CD14-positive monocyte (primary cell): Measurements from ENCODE around the gene NEDD4L. TPM values are rescaled to one million over a fixed set of nuclear protein-coding genes. Genes with fewer than 3 reads are reported as not detected.

Experiments
- DNase-seq, 3 donors: peaks; one replicate each; pipeline ENCODE4 v3.0.0-alpha.2; 2011 to 2022
- H2AFZ ChIP-seq: 2 replicates; pipeline ENCODE4 v1.6.0; 2012; ENCODE audit warnings: mild to moderate bottlenecking, low read depth, low read length, inconsistent platforms; ENCODE audit not compliant: insufficient read depth, poor library complexity, severe bottlenecking
- H3K27ac ChIP-seq, 2 donors: 1 replicate in 1 of 2; 2 replicates in 1 of 2; pipeline ENCODE4 v1.5.1; 2012 to 2013; ENCODE audit warnings: low read length in 2 of 2, control low read depth in 1 of 2, inconsistent platforms in 1 of 2, low read depth in 1 of 2, mild to moderate bottlenecking in 1 of 2
- H3K27me3 ChIP-seq, 2 donors: one replicate each; pipeline versions ENCODE4 v1.6.0 to v1.6.1; 2011 to 2013; ENCODE audit warnings: low read length in 2 of 2; ENCODE audit not compliant: control insufficient read depth in 2 of 2, insufficient read depth in 2 of 2
- H3K36me3 ChIP-seq, 2 donors: replicated peaks in 1 of 2; 1 replicate in 1 of 2; 2 replicates in 1 of 2; pipeline versions ENCODE4 v1.5.1 to v1.6.1; 2012 to 2013; ENCODE audit warnings: low read length in 2 of 2, control low read depth in 1 of 2, inconsistent platforms in 1 of 2, mild to moderate bottlenecking in 1 of 2; ENCODE audit not compliant: insufficient read depth in 2 of 2, control insufficient read depth in 1 of 2
- H3K4me1 ChIP-seq, 2 donors: 1 replicate in 1 of 2; 2 replicates in 1 of 2; pipeline versions ENCODE4 v1.5.1 to v1.6.1; 2012 to 2013; ENCODE audit warnings: low read length in 2 of 2, control low read depth in 1 of 2, inconsistent platforms in 1 of 2, mild to moderate bottlenecking in 1 of 2, moderate library complexity in 1 of 2; ENCODE audit not compliant: insufficient read depth in 2 of 2, control insufficient read depth in 1 of 2
- H3K4me2 ChIP-seq: replicated peaks from 2 replicates; pipeline ENCODE3; 2012; ENCODE audit warnings: low read length, moderate library complexity, mild to moderate bottlenecking; ENCODE audit not compliant: poor library complexity, severe bottlenecking; ENCODE audit errors: extremely low read depth
- H3K4me3 ChIP-seq, 3 experiments: fragments of 200-600 bp in 1 of 3; sonication (generic) in 1 of 3; replicated peaks in 1 of 3; 1 replicate in 2 of 3; 2 replicates in 1 of 3; pipeline ENCODE4 v1.5.1; 2011 to 2013; ENCODE audit warnings: low read length in 3 of 3, mild to moderate bottlenecking in 3 of 3, control low read depth in 2 of 3, low read depth in 2 of 3, inconsistent platforms in 1 of 3, moderate library complexity in 1 of 3
- H3K79me2 ChIP-seq: 2 replicates; pipeline ENCODE4 v1.6.0; 2012; ENCODE audit warnings: mild to moderate bottlenecking, control low read depth, inconsistent platforms, low read length, moderate library complexity; ENCODE audit not compliant: insufficient read depth
- H3K9ac ChIP-seq: 2 replicates; pipeline ENCODE4 v1.6.0; 2017; ENCODE audit warnings: low read length, mild to moderate bottlenecking; ENCODE audit not compliant: insufficient read depth, poor library complexity, severe bottlenecking
- H3K9me3 ChIP-seq, 2 donors: replicated peaks in 1 of 2; 1 replicate in 1 of 2; 2 replicates in 1 of 2; pipeline versions ENCODE4 v1.5.1 to v1.6.1; 2012 to 2013; ENCODE audit warnings: low read length in 2 of 2, control low read depth in 1 of 2; ENCODE audit not compliant: control insufficient read depth in 1 of 2, insufficient read depth in 1 of 2
- H4K20me1 ChIP-seq: 2 replicates; pipeline ENCODE4 v1.6.0; 2012; ENCODE audit warnings: mild to moderate bottlenecking, low read length, control low read depth, moderate library complexity; ENCODE audit not compliant: insufficient read depth
- H3K27ac Mint-ChIP-seq, 7 donors: one replicate each; pipeline ENCODE4 v1.8.0; 2020; ENCODE audit warnings: mild to moderate bottlenecking in 7 of 7, mixed read lengths in 7 of 7, moderate library complexity in 6 of 7, inconsistent platforms in 2 of 7
- H3K27me3 Mint-ChIP-seq, 3 donors: one replicate each; pipeline ENCODE4 v1.8.0; 2021 to 2022; ENCODE audit warnings: low read depth in 3 of 3, mild to moderate bottlenecking in 3 of 3, mixed read lengths in 3 of 3, moderate library complexity in 3 of 3, inconsistent platforms in 1 of 3
- H3K36me3 Mint-ChIP-seq, 2 donors: one replicate each; pipeline ENCODE4 v1.8.0; 2020; ENCODE audit warnings: mixed read lengths in 2 of 2, inconsistent platforms in 1 of 2, mild to moderate bottlenecking in 1 of 2
- H3K4me1 Mint-ChIP-seq: one replicate; pipeline ENCODE4 v1.8.0; 2020; ENCODE audit warnings: mild to moderate bottlenecking, mixed read lengths
- H3K4me3 Mint-ChIP-seq, 2 donors: one replicate each; pipeline ENCODE4 v1.8.0; 2020; ENCODE audit warnings: mild to moderate bottlenecking in 2 of 2, mixed read lengths in 2 of 2, moderate library complexity in 1 of 2
- H3K9me3 Mint-ChIP-seq, 7 donors: one replicate each; pipeline ENCODE4 v1.8.0; 2020 to 2022; ENCODE audit warnings: mixed read lengths in 7 of 7, mild to moderate bottlenecking in 6 of 7, moderate library complexity in 6 of 7, inconsistent platforms in 2 of 7
- CTCF ChIP-seq: fragments of 200-600 bp; IDR thresholded peaks from one replicate; pipeline ENCODE4 v1.8.0; 2022; ENCODE audit warnings: antibody characterized with exemption, mild to moderate bottlenecking
- WGBS: methylation state at CpG from one replicate; pipeline ENCODE4 v1.1.5; 2013; ENCODE audit warnings: missing lambda C conversion rate; ENCODE audit not compliant: insufficient coverage; 5-methylcytosine and 5-hydroxymethylcytosine counted together
- intact Hi-C, 2 donors: fragments of 100-400 bp; cut with micrococcal nuclease; formaldehyde crosslinking; loops; one replicate each; pipeline versions ENCODE4 v1.15.0 to v1.15.1; 2023
- polyA plus RNA-seq, 3 donors: library from polyadenylated mRNA; depleted of rRNA in 1 of 3; unstranded in 2 of 3; stranded (reverse) in 1 of 3; fragments of 300-500 nt in 2 of 3; fragments of >200 nt in 1 of 3; fragmentation: Illumina TruSeq in 2 of 3; gene quantifications; 1 replicate in 2 of 3; 2 replicates in 1 of 3; pipeline ENCODE4 v1.2.3, GENCODE V29; 2012 to 2021

NEDD4L gene
- polyA plus RNA-seq, 3 donors = 2.5 to 5.2 (median 4.5) TPM

- Histone ChIP-seq H3K9me3 (no peaks in the 10 kb centered on the region), H4K20me1 (no peaks in the 10 kb centered on the region), H3K27me3 (no peaks in the 10 kb centered on the region), H3K4me1 (no peaks in the 10 kb centered on the region), H3K4me3 (no peak overlapping the region), H3K9ac (no peak overlapping the region), H3K27ac (no peak overlapping the region), H3K36me3 (no peaks in the 10 kb centered on the region), H2AFZ (no peak overlapping the region), H3K79me2 (no peaks in the 10 kb centered on the region), H3K4me2 (no peak overlapping the region)
- Mint-ChIP-seq H3K4me3 (no peak overlapping the region), H3K4me1 (no peaks in the 10 kb centered on the region), H3K36me3 (no peaks in the 10 kb centered on the region), H3K27ac (no peak overlapping the region), H3K9me3 (no peaks in the 10 kb centered on the region), H3K27me3 (peaks cover 2 to 9% (median 2%) of the 10 kb centered on the region in 3 donors)
- WGBS = 100% methylated on average over 1 of the region's 8 CpGs
- TF ChIP-seq CTCF = no peak
- DNase-seq = no peak
- intact Hi-C loops = no loop called here
These were observed 134.5 kb downstream of the NEDD4L start for GRCh38 chr18:58178511-58178910.

- 93% methylated on average over 16 of the region's 16 CpGs for WGBS
- no peak for TF ChIP-seq CTCF
- no peaks in the 10 kb centered on the region for H3K4me1 Mint-ChIP-seq
These were observed 136.1 kb downstream of the NEDD4L start for GRCh38 chr18:58180172-58180571.

More at GRCh38 chr18:58180172-58180571, 136.1 kb downstream of the NEDD4L start:
- no peaks in the 10 kb centered on the region for H3K79me2 ChIP-seq
- Mint-ChIP-seq H3K36me3 (no peaks in the 10 kb centered on the region), H3K9me3 (no peaks in the 10 kb centered on the region), H3K27ac (no peak overlapping the region), H3K4me3 (no peak overlapping the region), H3K27me3 (peaks cover 0 to 12% (median 2%) of the 10 kb centered on the region in 3 donors)
- intact Hi-C loops = no loop called here
- H3K27me3 ChIP-seq = no peaks in the 10 kb centered on the region
- DNase-seq = no peak
- H3K4me3 ChIP-seq = no peak overlapping the region
- no peak overlapping the region for H3K4me2 ChIP-seq
- no peaks in the 10 kb centered on the region for H4K20me1 ChIP-seq
- no peaks in the 10 kb centered on the region for H3K9me3 ChIP-seq
- H3K36me3 ChIP-seq = no peaks in the 10 kb centered on the region
- H3K9ac ChIP-seq = no peak overlapping the region
- H2AFZ ChIP-seq = no peak overlapping the region
- no peak overlapping the region for H3K27ac ChIP-seq
- H3K4me1 ChIP-seq = no peaks in the 10 kb centered on the region
